Nephron (organoid): ENCODE measurements around the gene DDX11.
"Not testable (repeated sequence)": the region's sequence is repeated elsewhere in the genome, so short reads cannot be mapped to it uniquely, and the experiment has no call there.

Experiments used
- H3K27ac Mint-ChIP-seq, 3 experiments: 2 replicates each; pipeline ENCODE4 v1.8.0; 2020; ENCODE audit warnings: mixed read lengths in 3 of 3, mild to moderate bottlenecking in 2 of 3, moderate library complexity in 1 of 3
- H3K27me3 Mint-ChIP-seq: 2 replicates; pipeline ENCODE4 v1.8.0; 2021; ENCODE audit warnings: low read depth, mild to moderate bottlenecking, moderate library complexity, mixed read lengths
- H3K36me3 Mint-ChIP-seq: 2 replicates; pipeline ENCODE4 v1.8.0; 2020; ENCODE audit warnings: low read depth, mixed read lengths
- H3K4me1 Mint-ChIP-seq: 2 replicates; pipeline ENCODE4 v1.8.0; 2020; ENCODE audit warnings: mixed read lengths
- H3K4me3 Mint-ChIP-seq, 3 experiments: 2 replicates each; pipeline ENCODE4 v1.8.0; 2020; ENCODE audit warnings: mild to moderate bottlenecking in 3 of 3, mixed read lengths in 3 of 3, moderate library complexity in 2 of 3
- H3K9me3 Mint-ChIP-seq: 2 replicates; pipeline ENCODE4 v1.8.0; 2020; ENCODE audit warnings: mixed read lengths
- TF ChIP-seq, protein P1 (sequence below), 3 experiments: fragments of 200-600 bp; sonication (generic); IDR thresholded peaks; one replicate each; pipeline ENCODE4 v1.5.0; 2021; ENCODE audit warnings: antibody characterized with exemption in 3 of 3; ENCODE audit not compliant: unreplicated experiment in 3 of 3

The DDX11 gene

DNA sequence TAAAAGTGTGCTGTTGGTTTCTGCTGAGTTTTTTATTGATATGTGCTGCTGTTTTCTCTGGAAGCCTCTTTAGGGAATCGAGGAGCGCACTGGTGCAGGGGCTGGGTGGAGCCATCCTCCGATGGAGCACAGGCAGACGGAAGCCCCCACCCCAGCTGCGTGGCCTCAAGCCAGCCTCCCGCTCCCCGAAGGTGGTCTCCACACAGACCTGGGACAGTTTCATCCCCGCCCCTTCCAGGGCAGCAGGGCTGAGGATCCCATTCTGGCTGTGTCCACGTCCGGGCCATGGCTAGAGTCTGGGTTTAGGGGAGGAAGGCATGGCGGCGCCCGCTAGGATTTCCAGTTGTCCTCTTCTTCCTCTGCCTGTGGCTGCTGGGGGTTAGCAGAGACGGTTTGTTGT lies 31.1 kb downstream of the DDX11 start:
- peaks cover 11% of the 10 kb centered on the region for H3K36me3 Mint-ChIP-seq
- not testable (repeated sequence) for H3K4me3 Mint-ChIP-seq, H3K4me1 Mint-ChIP-seq, H3K27me3 Mint-ChIP-seq, H3K27ac Mint-ChIP-seq, H3K9me3 Mint-ChIP-seq

DNA sequence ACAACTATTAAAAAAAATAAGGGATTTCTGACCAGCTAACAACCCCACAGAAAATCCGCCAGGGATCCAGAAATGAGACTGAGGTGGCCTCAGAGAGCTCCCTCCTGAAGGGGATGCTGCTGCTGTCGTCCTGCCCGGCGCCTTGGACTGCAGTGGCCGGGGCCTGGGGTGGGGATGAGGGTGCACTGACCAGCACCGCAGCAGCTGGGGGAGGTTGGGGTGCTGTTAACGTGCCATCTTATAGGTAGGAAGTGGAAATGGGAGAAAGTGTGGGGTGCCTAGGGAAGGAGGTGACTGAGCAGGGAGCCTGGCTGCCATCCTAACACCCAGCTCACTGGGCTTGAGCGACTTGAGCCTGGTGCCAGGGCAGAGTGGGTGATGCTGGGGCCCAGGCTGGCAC lies 32.0 kb downstream of the DDX11 start:
- Mint-ChIP-seq H3K4me3 (no peak overlapping the region), H3K27ac (no peak overlapping the region), H3K9me3 (no peaks in the 10 kb centered on the region), H3K27me3 (no peaks in the 10 kb centered on the region), H3K4me1 (peaks cover 11% of the 10 kb centered on the region), H3K36me3 (peaks cover 5% of the 10 kb centered on the region)
- TF ChIP-seq, protein P1, sequence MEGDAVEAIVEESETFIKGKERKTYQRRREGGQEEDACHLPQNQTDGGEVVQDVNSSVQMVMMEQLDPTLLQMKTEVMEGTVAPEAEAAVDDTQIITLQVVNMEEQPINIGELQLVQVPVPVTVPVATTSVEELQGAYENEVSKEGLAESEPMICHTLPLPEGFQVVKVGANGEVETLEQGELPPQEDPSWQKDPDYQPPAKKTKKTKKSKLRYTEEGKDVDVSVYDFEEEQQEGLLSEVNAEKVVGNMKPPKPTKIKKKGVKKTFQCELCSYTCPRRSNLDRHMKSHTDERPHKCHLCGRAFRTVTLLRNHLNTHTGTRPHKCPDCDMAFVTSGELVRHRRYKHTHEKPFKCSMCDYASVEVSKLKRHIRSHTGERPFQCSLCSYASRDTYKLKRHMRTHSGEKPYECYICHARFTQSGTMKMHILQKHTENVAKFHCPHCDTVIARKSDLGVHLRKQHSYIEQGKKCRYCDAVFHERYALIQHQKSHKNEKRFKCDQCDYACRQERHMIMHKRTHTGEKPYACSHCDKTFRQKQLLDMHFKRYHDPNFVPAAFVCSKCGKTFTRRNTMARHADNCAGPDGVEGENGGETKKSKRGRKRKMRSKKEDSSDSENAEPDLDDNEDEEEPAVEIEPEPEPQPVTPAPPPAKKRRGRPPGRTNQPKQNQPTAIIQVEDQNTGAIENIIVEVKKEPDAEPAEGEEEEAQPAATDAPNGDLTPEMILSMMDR (IDR thresholded peaks at IDR 0.05; ENCODE audit: unreplicated experiment in 3 of 3): no peak

DNA sequence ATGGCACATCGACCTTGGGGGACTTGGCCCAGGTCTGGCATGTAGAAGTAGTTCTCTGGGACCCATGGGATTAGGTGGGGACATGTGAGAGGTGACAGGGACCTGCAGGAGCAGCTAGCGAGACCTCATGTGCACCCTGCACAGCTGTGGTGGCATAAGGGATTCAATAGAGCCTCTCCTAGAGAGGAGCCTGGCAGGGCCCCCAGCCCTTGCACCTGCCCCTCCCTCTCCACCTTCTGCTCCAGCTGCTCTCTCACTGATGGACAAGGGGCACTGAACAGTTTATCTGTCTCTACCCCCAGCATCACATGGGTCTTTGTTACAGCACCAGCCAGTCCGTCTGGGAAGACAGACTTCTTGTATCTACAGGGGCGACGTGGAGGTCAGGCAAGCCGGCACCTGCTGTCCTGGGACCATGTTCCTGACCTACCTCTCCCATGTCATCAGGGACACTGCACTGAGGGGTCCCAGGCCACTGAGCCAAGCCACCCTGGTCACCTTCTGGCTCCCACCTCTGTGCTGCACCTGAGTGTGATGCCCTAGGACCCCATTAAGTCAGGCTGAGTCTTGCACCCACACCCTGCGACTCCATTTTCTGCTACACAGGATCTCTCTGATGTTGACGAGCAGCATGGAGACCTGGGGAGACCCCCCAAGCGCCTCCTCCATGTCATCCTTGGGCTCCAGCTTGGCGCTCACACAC lies 32.6 kb downstream of the DDX11 start:
- Mint-ChIP-seq H3K27ac (no peak overlapping the region), H3K4me1 (peaks cover 11% of the 10 kb centered on the region), H3K36me3 (peaks cover 5% of the 10 kb centered on the region), H3K27me3 (no peaks in the 10 kb centered on the region), H3K9me3 (no peaks in the 10 kb centered on the region), H3K4me3 (no peak overlapping the region)
- TF ChIP-seq, protein P1 (IDR thresholded peaks at IDR 0.05; ENCODE audit: unreplicated experiment in 3 of 3): no peak

DNA sequence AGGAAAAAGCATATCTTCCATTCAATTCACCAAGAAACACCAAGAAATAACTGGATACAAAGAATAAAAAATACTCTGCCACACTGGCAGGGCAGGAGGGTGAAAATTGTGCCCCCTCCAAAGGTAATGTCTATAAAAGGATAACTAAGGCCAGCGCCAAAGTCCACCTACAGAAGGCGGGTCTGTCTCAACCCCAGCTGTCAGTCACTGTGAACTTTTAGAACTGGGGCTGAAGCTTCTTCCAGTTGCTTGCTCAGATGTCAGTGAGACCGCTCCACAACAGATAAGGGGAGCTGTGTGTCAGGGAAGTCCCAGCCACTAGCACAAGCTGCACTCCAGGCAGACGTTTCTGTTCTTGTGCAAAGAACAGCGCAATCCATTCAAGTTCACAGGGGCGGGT lies 36.1 kb downstream of the DDX11 start:
- H3K36me3 Mint-ChIP-seq, H3K27me3 Mint-ChIP-seq, H3K9me3 Mint-ChIP-seq: not testable (repeated sequence)

DNA sequence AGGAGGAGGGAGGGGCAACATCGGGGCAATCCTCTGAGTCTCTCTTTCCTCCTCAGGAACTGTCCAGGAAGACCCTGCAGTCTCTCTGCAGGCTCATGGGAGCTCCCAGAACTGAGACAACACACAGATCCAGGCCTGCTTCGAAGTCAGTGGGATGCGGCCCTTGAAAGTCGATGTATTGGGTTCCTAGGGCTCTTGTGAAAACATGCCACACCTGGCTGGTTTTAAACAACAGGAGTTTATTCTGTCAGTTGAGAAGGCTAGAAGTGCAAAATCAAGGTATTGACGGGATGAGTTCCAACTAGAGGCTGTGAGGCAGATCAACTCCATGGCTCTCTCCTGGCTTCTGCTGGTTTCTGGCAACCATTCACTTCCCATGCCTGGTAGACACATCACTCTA lies 36.6 kb downstream of the DDX11 start:
- H3K36me3 Mint-ChIP-seq, H3K27me3 Mint-ChIP-seq, H3K27ac Mint-ChIP-seq, H3K9me3 Mint-ChIP-seq, H3K4me3 Mint-ChIP-seq: not testable (repeated sequence)
- H3K4me1 Mint-ChIP-seq: peaks cover 11% of the 10 kb centered on the region

More for the DNA sequence above, 36.1 kb downstream of the DDX11 start:
- not testable (repeated sequence) for H3K27ac Mint-ChIP-seq, H3K4me3 Mint-ChIP-seq
- H3K4me1 Mint-ChIP-seq: peaks cover 11% of the 10 kb centered on the region

DNA sequence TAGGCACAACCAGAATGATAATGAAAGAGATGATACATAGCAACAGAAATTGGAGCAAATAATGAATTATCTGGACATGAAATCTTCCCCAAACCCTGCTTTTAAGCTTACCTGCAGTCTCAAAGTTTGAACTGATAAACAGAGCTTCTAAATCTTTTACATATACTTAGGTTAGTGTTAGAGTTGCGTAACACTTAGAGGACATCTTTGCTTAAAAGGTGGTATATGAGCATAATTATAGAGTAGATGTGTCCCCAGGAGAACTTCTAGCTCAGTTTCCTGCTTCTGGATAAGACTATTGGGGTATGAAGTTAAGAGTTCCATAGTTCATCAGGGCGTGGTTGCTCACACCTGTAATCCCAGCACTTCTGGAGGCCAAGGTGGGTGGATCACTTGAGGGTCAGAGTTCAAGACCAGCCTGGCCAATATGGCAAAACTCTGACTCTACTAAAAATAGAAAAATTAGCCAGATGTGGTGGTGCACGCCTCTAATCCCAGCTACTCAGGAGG lies 41.5 kb downstream of the DDX11 start:
- H3K4me3 Mint-ChIP-seq, H3K9me3 Mint-ChIP-seq, H3K27ac Mint-ChIP-seq, H3K36me3 Mint-ChIP-seq: not testable (repeated sequence)
- peaks cover 21% of the 10 kb centered on the region for H3K4me1 Mint-ChIP-seq
- H3K27me3 Mint-ChIP-seq: peaks cover 32% of the 10 kb centered on the region

DNA sequence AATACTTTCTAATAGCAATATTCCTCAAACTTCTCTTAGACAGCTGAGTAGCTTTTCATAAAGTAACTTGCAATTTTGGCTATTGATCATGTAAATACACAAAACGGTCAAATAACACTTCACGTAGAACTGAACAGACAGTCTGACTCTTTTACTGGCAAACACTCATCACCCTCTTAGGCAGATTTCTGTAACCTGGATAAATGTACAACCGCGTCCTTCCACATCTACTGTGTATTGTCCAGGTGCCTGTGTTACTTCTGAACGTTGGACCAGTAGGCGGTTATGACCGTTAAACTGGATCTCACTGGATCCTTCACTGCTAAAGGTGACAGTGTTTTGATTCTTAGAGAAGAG lies 43.2 kb downstream of the DDX11 start:
- H3K4me1 Mint-ChIP-seq: peaks cover 22% of the 10 kb centered on the region
- peak overlapping the region; percentile 85 for H3K4me3 Mint-ChIP-seq
- not testable (repeated sequence) for H3K36me3 Mint-ChIP-seq, H3K9me3 Mint-ChIP-seq
- H3K27me3 Mint-ChIP-seq: peaks cover 40% of the 10 kb centered on the region
- peak overlapping the region in 1 of 3 experiments; percentile 32 for H3K27ac Mint-ChIP-seq

DNA sequence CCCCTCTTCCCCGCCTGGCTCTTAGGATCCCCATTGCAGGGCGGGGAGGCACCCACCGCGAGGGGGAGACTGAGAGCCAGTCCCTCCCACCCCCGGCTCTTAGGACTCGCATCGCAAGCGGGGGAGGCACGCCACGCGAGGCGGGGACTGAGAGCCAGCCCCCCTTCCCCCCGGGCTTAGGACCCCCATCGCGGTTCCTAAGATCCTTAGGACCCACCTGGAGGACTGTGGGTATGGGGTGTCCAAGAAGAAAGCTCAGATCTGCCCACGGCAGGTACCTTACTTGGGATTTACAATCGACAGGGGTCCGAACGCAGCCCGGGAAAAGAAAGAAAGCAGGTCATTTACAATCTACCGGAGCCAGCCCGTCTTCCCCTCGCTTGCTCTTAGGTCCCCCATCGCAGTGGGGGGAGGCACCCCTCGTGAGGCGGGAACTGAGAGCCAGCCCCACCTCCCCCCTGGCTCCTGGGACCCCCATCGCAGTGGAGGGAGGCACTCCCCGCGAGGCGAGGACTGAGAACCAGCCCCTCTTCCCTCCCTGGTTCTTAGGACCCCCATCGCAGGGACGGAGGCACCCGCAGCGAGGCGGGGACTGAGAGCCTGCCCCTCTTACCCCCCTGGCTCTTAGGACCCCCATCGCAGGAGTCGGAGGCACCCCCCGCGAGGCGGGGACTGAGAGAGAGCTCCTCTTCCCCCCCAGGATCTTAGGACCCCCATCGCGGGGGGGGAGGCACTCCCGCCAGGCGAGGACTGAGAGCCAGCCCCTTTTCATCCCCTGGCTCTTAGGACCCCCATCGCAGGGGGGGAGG lies 43.7 kb downstream of the DDX11 start:
- Mint-ChIP-seq H3K4me3 (peak overlapping the region; percentile 85), H3K27ac (peak overlapping the region in 1 of 3 experiments; percentile 32)

More for the DNA sequence above, 43.7 kb downstream of the DDX11 start:
- H3K27me3 Mint-ChIP-seq: peaks cover 40% of the 10 kb centered on the region
- TF ChIP-seq, protein P1 (IDR thresholded peaks at IDR 0.05; ENCODE audit: unreplicated experiment in 3 of 3): peak; percentile 68 to 79 (median 69)
- H3K36me3 Mint-ChIP-seq: no peaks in the 10 kb centered on the region
- H3K4me1 Mint-ChIP-seq: peaks cover 26% of the 10 kb centered on the region
- H3K9me3 Mint-ChIP-seq: no peaks in the 10 kb centered on the region
